Adrenal gland (tissue), 12 donors: ENCODE measurements around the gene LYRM7. TPM values are rescaled to one million over a fixed set of nuclear protein-coding genes. Genes with fewer than 3 reads are reported as not detected.
"Not testable (repeated sequence)": the region's sequence is repeated elsewhere in the genome, so short reads cannot be mapped to it uniquely, and the experiment has no call there.

Source experiments
- DNase-seq, 7 donors: peaks; one replicate each; pipeline ENCODE4 v3.0.0-alpha.2; 2019 to 2020
- H3K27ac ChIP-seq, 5 donors: fragments of 200-600 bp; sonication (generic) in 4 of 5; 1 replicate in 3 of 5; 2 replicates in 2 of 5; pipeline versions ENCODE4 v1.5.1 to v1.8.0; 2016 to 2020; ENCODE audit warnings: mild to moderate bottlenecking in 1 of 5
- H3K27me3 ChIP-seq: fragments of 200-600 bp; 2 replicates; pipeline ENCODE4 v1.8.0; 2021
- H3K36me3 ChIP-seq, 2 donors: fragments of 200-600 bp; replicated peaks in 1 of 2; 1 replicate in 1 of 2; 2 replicates in 1 of 2; pipeline versions ENCODE4 v1.5.1 to v1.8.0; 2018 to 2022
- H3K4me1 ChIP-seq, 2 donors: fragments of 200-600 bp; replicated peaks in 1 of 2; 1 replicate in 1 of 2; 2 replicates in 1 of 2; pipeline versions ENCODE4 v1.5.1 to v1.8.0; 2018 to 2021
- H3K4me3 ChIP-seq, 4 donors: fragments of 200-600 bp; sonication (generic) in 3 of 4; one replicate each; pipeline ENCODE4 v1.5.1; 2016 to 2018
- H3K9me3 ChIP-seq, 3 donors: fragments of 200-600 bp; sonication (generic) in 1 of 3; replicated peaks in 1 of 3; 1 replicate in 2 of 3; 2 replicates in 1 of 3; pipeline versions ENCODE4 v1.5.1 to v1.8.0; 2016 to 2021
- CTCF ChIP-seq, 6 experiments: fragments of 450-650 bp in 4 of 6; fragments of 200-600 bp in 2 of 6; sonication (generic) in 1 of 6; IDR thresholded peaks; 1 replicate in 5 of 6; 2 replicates in 1 of 6; pipeline versions ENCODE4 v1.5.1 to v1.8.0; 2016 to 2021; ENCODE audit warnings: antibody characterized with exemption in 6 of 6, mild to moderate bottlenecking in 2 of 6, moderate library complexity in 1 of 6
- POLR2A ChIP-seq, 2 donors: fragments of 450-650 bp; IDR thresholded peaks; one replicate each; pipeline ENCODE4 v1.6.1; 2017; ENCODE audit warnings: antibody characterized with exemption in 2 of 2, mild to moderate bottlenecking in 2 of 2, moderate library complexity in 1 of 2
- WGBS, 4 donors: extraction: QIAGEN DNeasy Blood & Tissue Kit in 2 of 4; methylation state at CpG; one replicate each; pipeline versions ENCODE4 v1.1.5 to v1.1.7; 2013 to 2017; 5-methylcytosine and 5-hydroxymethylcytosine counted together
- intact Hi-C, 2 donors: fragments of 100-400 bp; cut with DNase I; formaldehyde crosslinking; loops; one replicate each; pipeline versions ENCODE4 v1.14.1 to v1.15.0; 2022 to 2023
- polyA plus RNA-seq, 3 donors: library from polyadenylated mRNA; stranded (reverse); fragments of 200-250 nt in 2 of 3; fragments of 350-450 nt in 1 of 3; fragmentation: Illumina TruSeq in 1 of 3; extraction: RNeasy Lipid Tissue Mini Kit (QIAGEN cat#74804) in 1 of 3; gene quantifications; one replicate each; pipeline ENCODE4 v1.2.3, GENCODE V29; 2013 to 2014
- total RNA-seq, 9 donors: library from RNA; depleted of rRNA in 4 of 9; stranded (reverse); fragments of >200 nt in 4 of 9; fragments of 120-200 nt in 1 of 9; fragmentation: NEBNext Ultra II Directional in 1 of 9; extraction: Animal tissue kit (Norgen Biotek cat#: 25700) in 1 of 9; gene quantifications; one replicate each; pipeline versions ENCODE4 v1.1.0 to v1.2.4, GENCODE V29; 2013 to 2023
- donor health status: healthy with polysubstance abuse.
- donor health status: Bipolar disorder and iron deficiency.
- donor health status: DM: yes; HTN: yes; CAD: no.
- donor health status: DM: no; HTN: no; CAD: no.
- donor health status: DM: no; HTN: no; CAD: no.
- donor health status: DM: yes; HTN: yes; CAD: no.

Gene LYRM7
- total and polyA plus RNA-seq, 12 donors: 2.0 to 14.5 (median 10.6) TPM

GRCh38 chr5:131193106-131193505, 22.4 kb downstream of the LYRM7 start:
- no peaks in the 10 kb centered on the region for H3K27me3 ChIP-seq
- no peak overlapping the region for H3K4me3 ChIP-seq
- WGBS, 4 donors: 81 to 92% (median 87%) methylated on average over 2 of the region's 2 CpGs
- TF ChIP-seq POLR2A (IDR thresholded peaks at IDR 0.05) (no peak), CTCF (IDR thresholded peaks at IDR 0.05) (no peak)
- no peaks in the 10 kb centered on the region for H3K9me3 ChIP-seq
- intact Hi-C loops: no loop called here
- no peaks in the 10 kb centered on the region for H3K4me1 ChIP-seq
- H3K36me3 ChIP-seq: no peaks in the 10 kb centered on the region
- no peak for DNase-seq
- H3K27ac ChIP-seq: no peak overlapping the region

GRCh38 chr5:131193897-131194296, 23.2 kb downstream of the LYRM7 start:
- H3K27me3 ChIP-seq, H3K36me3 ChIP-seq, H3K27ac ChIP-seq, H3K9me3 ChIP-seq, DNase-seq, H3K4me3 ChIP-seq, intact Hi-C loops, H3K4me1 ChIP-seq: not testable (repeated sequence)
- WGBS, 4 donors: 89 to 96% (median 93%) methylated on average over 3 to 7 of the region's 7 CpGs

GRCh38 chr5:131194725-131195124, 24.0 kb downstream of the LYRM7 start:
- intact Hi-C loops: no loop called here
- Histone ChIP-seq H3K9me3 (no peaks in the 10 kb centered on the region), H3K4me1 (no peaks in the 10 kb centered on the region), H3K4me3 (no peak overlapping the region), H3K36me3 (no peaks in the 10 kb centered on the region), H3K27ac (no peak overlapping the region), H3K27me3 (no peaks in the 10 kb centered on the region)
- WGBS, 4 donors: 95 to 99% (median 96%) methylated on average over 5 of the region's 5 CpGs
- TF ChIP-seq CTCF (IDR thresholded peaks at IDR 0.05) (no peak), POLR2A (IDR thresholded peaks at IDR 0.05) (no peak)
- DNase-seq: no peak

- no peak for DNase-seq
- no peak overlapping the region for H3K27ac ChIP-seq
- no peaks in the 10 kb centered on the region for H3K9me3 ChIP-seq
- intact Hi-C loops: no loop called here
- no peaks in the 10 kb centered on the region for H3K27me3 ChIP-seq
- H3K4me1 ChIP-seq: no peaks in the 10 kb centered on the region
- H3K36me3 ChIP-seq: no peaks in the 10 kb centered on the region
- TF ChIP-seq POLR2A (IDR thresholded peaks at IDR 0.05): no peak
- no peak for TF ChIP-seq CTCF (IDR thresholded peaks at IDR 0.05)
- no peak overlapping the region for H3K4me3 ChIP-seq
These were observed 25.0 kb downstream of the LYRM7 start for GRCh38 chr5:131195696-131196095.

- Histone ChIP-seq H3K4me1 (no peaks in the 10 kb centered on the region), H3K4me3 (no peak overlapping the region), H3K9me3 (no peaks in the 10 kb centered on the region), H3K27me3 (no peaks in the 10 kb centered on the region), H3K36me3 (no peaks in the 10 kb centered on the region), H3K27ac (no peak overlapping the region)
- WGBS, 4 donors: 82 to 90% (median 85%) methylated on average over 4 of the region's 4 CpGs
- no peak for DNase-seq
- intact Hi-C loops: no loop called here
- TF ChIP-seq POLR2A (IDR thresholded peaks at IDR 0.05) (no peak), CTCF (IDR thresholded peaks at IDR 0.05) (no peak)
These were observed 25.6 kb downstream of the LYRM7 start for GRCh38 chr5:131196331-131196730.
